Heart right ventricle (tissue), 16 donors: ENCODE measurements around the gene CYP4F12. TPM values are rescaled to one million over a fixed set of nuclear protein-coding genes. Genes with fewer than 3 reads are reported as not detected.
A peak's percentile ranks its signal among the peaks of the same experiment; 100 is the strongest.

Experiments
- ATAC-seq, 8 donors: fragments of 200-7000 bp; cut with Tn5 transposase; one replicate each; pipeline ENCODE4 v1.9.1; 2020; ENCODE audit warnings: mild to moderate bottlenecking in 8 of 8, moderate library complexity in 8 of 8, moderate number of reproducible peaks in 1 of 8
- DNase-seq, 2 donors: peaks; one replicate each; pipeline ENCODE4 v3.0.0-alpha.2; 2020
- H3K27ac ChIP-seq, 10 donors: fragments of 200-600 bp; sonication (generic) in 2 of 10; one replicate each; pipeline versions ENCODE4 v1.5.0 to v1.8.0; 2020 to 2022; ENCODE audit warnings: mild to moderate bottlenecking in 3 of 10
- H3K27me3 ChIP-seq, 7 donors: fragments of 200-600 bp; one replicate each; pipeline ENCODE4 v1.8.0; 2021 to 2022; ENCODE audit warnings: mild to moderate bottlenecking in 2 of 7
- H3K36me3 ChIP-seq, 9 donors: fragments of 200-600 bp; sonication (generic) in 1 of 9; one replicate each; pipeline versions ENCODE4 v1.5.0 to v1.8.0; 2020 to 2022; ENCODE audit warnings: mild to moderate bottlenecking in 2 of 9
- H3K4me1 ChIP-seq, 9 donors: fragments of 200-600 bp; sonication (generic) in 1 of 9; one replicate each; pipeline versions ENCODE4 v1.5.0 to v1.8.0; 2020 to 2022; ENCODE audit warnings: mild to moderate bottlenecking in 4 of 9
- H3K4me3 ChIP-seq, 10 donors: fragments of 200-600 bp; sonication (generic) in 2 of 10; one replicate each; pipeline versions ENCODE4 v1.5.0 to v1.8.0; 2020 to 2022; ENCODE audit warnings: mild to moderate bottlenecking in 7 of 10, moderate library complexity in 2 of 10
- H3K9me3 ChIP-seq, 11 donors: fragments of 200-600 bp in 10 of 11; sonication (generic) in 2 of 11; one replicate each; pipeline versions ENCODE4 v1.5.0 to v1.8.0; 2013 to 2022; ENCODE audit warnings: mild to moderate bottlenecking in 2 of 11, control low read depth in 1 of 11, moderate library complexity in 1 of 11
- WGBS, 2 donors: extraction: QIAGEN DNeasy Blood & Tissue Kit; methylation state at CpG; one replicate each; pipeline ENCODE4 v1.1.7; 2013; ENCODE audit warnings: inconsistent platforms in 1 of 2; 5-methylcytosine and 5-hydroxymethylcytosine counted together
- intact Hi-C, 10 donors: fragments of 100-400 bp; cut with DNase I; formaldehyde crosslinking; loops; one replicate each; pipeline versions ENCODE4 v1.11.1 to v1.14.2; 2022
- polyA plus RNA-seq, 2 donors: library from polyadenylated mRNA; stranded (reverse); fragments of 200-250 nt; gene quantifications; one replicate each; pipeline ENCODE4 v1.2.3, GENCODE V29; 2013
- total RNA-seq, 10 donors: library from RNA; stranded (reverse); fragmentation: NEBNext Ultra II Directional in 3 of 10; extraction: Animal tissue kit (Norgen Biotek cat#: 25700) in 3 of 10; gene quantifications; one replicate each; pipeline versions ENCODE4 v1.2.1 to v1.2.4, GENCODE V29; 2021 to 2023
- TF ChIP-seq, protein P1 (sequence below), 9 donors: fragments of 200-600 bp; sonication (generic) in 2 of 9; IDR thresholded peaks; one replicate each; pipeline versions ENCODE4 v1.5.0 to v1.8.0; 2021 to 2022; ENCODE audit warnings: antibody characterized with exemption in 9 of 9, mild to moderate bottlenecking in 5 of 9, moderate library complexity in 1 of 9
- donor health status: Arrhythmogenic right ventricular cardiomyopathy.
- donor health status: ischemic (EF 13 %, LVEDD 7.1; RV severe dilation, severe dysfunction).
- donor health status: healthy with polysubstance abuse.
- donor health status: DM: no; HTN: yes; CAD: no.
- donor health status: DM: no; HTN: no; CAD: no.
- donor health status: ischemic (EF 25% LVEDD 6.9; RV normal size, moderate dysfunction).
- donor health status: ischemic (EF 25% LVEDD 5.7; RV mildly dilated, moderate dysfunction).
- donor health status: healthy.
- donor health status: DM: yes; HTN: yes; CAD: no.
- donor health status: Ischemic cardiomyopathy.
- donor health status: ischemic (EF 35%, LVEDD 5.7; RV mildly dilated, moderate dysfunction).
- donor health status: nonischemic (EF 11% LVEDD 7.7; RV severe dilation, severe dysfunction).
- donor health status: DM: yes; HTN: yes; CAD: no.
- donor health status: PGD.
- donor health status: ischemic (EF 29% LVEDD 5.4; RV normal size, mild dysfunction).
- donor health status: nonischemic (EF 23%, LVEDD 6.1; RV moderate dilation, normal function).

Gene CYP4F12
- total and polyA plus RNA-seq, 12 donors: 0.92 to 17.3 (median 2.7) TPM

DNA sequence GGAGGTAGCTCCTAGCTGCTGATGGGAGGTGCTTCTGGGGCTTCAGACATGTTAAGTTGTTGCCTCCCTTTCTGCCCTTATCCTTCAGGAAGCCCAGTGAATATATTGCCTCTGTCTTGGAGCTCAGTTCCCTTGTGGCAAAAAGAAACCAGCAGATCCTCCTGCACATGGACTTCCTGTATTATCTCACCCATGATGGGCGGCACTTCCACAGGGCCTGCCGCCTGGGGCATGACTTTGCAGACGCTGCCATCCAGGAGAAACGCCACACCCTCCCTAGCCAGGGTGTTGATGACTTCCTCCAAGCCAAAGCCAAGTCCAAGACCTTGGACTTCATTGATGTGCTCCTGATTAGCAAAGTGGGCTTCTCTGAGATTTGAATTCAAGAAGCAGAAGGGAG is 6.0 kb upstream of the CYP4F12 start:
- TF ChIP-seq, protein P1, sequence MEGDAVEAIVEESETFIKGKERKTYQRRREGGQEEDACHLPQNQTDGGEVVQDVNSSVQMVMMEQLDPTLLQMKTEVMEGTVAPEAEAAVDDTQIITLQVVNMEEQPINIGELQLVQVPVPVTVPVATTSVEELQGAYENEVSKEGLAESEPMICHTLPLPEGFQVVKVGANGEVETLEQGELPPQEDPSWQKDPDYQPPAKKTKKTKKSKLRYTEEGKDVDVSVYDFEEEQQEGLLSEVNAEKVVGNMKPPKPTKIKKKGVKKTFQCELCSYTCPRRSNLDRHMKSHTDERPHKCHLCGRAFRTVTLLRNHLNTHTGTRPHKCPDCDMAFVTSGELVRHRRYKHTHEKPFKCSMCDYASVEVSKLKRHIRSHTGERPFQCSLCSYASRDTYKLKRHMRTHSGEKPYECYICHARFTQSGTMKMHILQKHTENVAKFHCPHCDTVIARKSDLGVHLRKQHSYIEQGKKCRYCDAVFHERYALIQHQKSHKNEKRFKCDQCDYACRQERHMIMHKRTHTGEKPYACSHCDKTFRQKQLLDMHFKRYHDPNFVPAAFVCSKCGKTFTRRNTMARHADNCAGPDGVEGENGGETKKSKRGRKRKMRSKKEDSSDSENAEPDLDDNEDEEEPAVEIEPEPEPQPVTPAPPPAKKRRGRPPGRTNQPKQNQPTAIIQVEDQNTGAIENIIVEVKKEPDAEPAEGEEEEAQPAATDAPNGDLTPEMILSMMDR (IDR thresholded peaks at IDR 0.05): no peak
- ATAC-seq (no peak), DNase-seq (no peak)
- Histone ChIP-seq H3K9me3 (peaks cover 0 to 8% (median 0%) of the 10 kb centered on the region in 11 donors), H3K4me1 (no peaks in the 10 kb centered on the region), H3K27me3 (peaks cover 0 to 54% (median 4%) of the 10 kb centered on the region in 7 donors), H3K36me3 (no peaks in the 10 kb centered on the region), H3K4me3 (no peak overlapping the region), H3K27ac (no peak overlapping the region)
- intact Hi-C loops: no loop called here
- 43 to 61% methylated on average over 4 of the region's 4 CpGs for WGBS, 2 donors

DNA sequence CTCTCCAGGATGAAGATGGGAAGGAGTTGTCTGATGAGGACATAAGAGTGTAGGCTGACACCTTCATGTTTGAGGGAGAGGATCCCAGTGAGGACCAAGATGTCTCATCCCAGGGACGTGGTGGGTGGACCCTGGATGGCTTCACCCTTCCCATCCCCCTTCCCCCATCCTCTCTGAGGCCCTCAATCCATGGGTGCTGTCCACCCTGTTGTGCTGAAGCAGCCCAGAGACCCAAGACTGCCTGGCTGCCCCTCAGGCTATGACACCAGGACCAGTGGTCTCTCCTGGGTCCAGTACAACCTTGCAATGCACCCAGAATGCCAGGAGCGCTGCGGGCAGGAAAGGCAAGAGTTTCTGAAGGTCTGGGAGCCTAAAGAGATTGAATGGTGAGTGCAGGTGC is 3.4 kb upstream of the CYP4F12 start:
- H3K4me1 ChIP-seq: peaks cover 0 to 15% (median 10%) of the 10 kb centered on the region in 9 donors
- DNase-seq: no peak
- no peak overlapping the region for H3K4me3 ChIP-seq
- no peak for ATAC-seq
- peaks cover 0 to 7% (median 0%) of the 10 kb centered on the region in 11 donors for H3K9me3 ChIP-seq
- no peak overlapping the region for H3K27ac ChIP-seq
- WGBS, 2 donors: 59 to 66% methylated on average over 3 of the region's 3 CpGs
- H3K27me3 ChIP-seq: peaks cover 0 to 41% (median 4%) of the 10 kb centered on the region in 7 donors
- no peaks in the 10 kb centered on the region for H3K36me3 ChIP-seq
- TF ChIP-seq, protein P1 (IDR thresholded peaks at IDR 0.05): no peak
- intact Hi-C loops: no loop called here

DNA sequence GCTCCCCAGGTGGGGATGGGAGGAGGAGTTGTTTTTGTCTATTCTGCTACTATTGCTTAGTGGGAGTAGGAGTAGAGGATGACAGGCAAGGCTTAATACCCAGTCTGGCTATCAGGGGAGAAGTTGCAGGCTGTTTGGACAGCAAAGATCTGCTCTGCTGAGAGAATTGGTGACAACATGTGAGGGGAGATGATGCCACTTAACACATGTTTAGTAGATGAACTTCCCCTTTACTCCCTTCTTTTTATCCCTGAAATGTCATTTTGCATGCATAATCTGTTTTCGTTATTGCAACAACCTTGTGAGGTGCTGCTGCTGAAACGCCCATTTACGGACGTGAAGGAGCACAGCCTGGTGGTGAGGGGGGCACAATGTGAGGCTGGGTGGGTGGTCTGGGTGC is 3.0 kb upstream of the CYP4F12 start:
- 74 to 77% methylated on average over 4 of the region's 4 CpGs for WGBS, 2 donors
- ATAC-seq: no peak
- no peak overlapping the region for H3K4me3 ChIP-seq
- no peaks in the 10 kb centered on the region for H3K36me3 ChIP-seq
- H3K9me3 ChIP-seq: peaks cover 0 to 2% (median 0%) of the 10 kb centered on the region in 11 donors
- peaks cover 0 to 15% (median 10%) of the 10 kb centered on the region in 9 donors for H3K4me1 ChIP-seq
- TF ChIP-seq, protein P1 (IDR thresholded peaks at IDR 0.05): no peak
- peaks cover 0 to 37% (median 4%) of the 10 kb centered on the region in 7 donors for H3K27me3 ChIP-seq
- intact Hi-C loops: loop anchor here in 2 of 10 donors (5.0 to 10.0 kb wide), 2 partner anchors 105 to 167 kb away; no protein-coding TSS in a partner anchor
- no peak overlapping the region for H3K27ac ChIP-seq
- DNase-seq: no peak

DNA sequence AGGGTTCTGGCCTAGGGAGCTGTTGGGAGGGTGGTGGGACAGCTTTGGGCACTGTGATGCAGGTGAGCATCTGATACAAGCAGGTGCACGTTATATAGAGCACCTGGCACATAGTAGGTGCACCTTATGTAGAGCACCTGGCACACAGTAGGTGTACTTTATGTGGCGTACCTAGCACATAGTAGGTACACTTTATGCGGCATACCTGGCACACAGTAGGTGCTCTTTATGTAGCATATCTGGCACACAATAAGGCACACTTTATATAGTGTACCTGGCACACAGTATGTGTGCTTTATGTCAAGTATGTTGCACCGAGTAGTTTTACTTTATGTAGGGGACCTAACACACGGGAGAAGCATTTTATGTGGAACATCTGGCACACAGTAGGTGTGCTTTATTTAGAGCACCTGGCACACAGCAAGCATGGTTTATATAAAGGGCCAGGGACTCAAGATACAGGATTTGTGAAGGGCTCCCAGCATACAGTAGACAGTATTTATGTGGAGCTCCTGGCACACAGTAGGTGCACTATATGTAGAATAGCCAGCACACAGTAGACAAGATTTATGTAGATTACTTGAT is 1.6 kb upstream of the CYP4F12 start:
- DNase-seq (no peak), ATAC-seq (no peak)
- Histone ChIP-seq H3K36me3 (no peaks in the 10 kb centered on the region), H3K27me3 (peaks cover 0 to 26% (median 0%) of the 10 kb centered on the region in 7 donors), H3K4me1 (peaks cover 0 to 15% (median 10%) of the 10 kb centered on the region in 9 donors), H3K4me3 (no peak overlapping the region), H3K9me3 (no peaks in the 10 kb centered on the region), H3K27ac (peak overlapping the region in 1 of 10 donors; percentile 78)
- TF ChIP-seq, protein P1 (IDR thresholded peaks at IDR 0.05): no peak
- intact Hi-C loops: loop anchor here in 2 of 10 donors (5.0 to 10.0 kb wide), 2 partner anchors 103 to 166 kb away; no protein-coding TSS in a partner anchor
- WGBS, 2 donors: 73 to 80% methylated on average over 5 of the region's 5 CpGs
